OCI-M2 (cell line): ENCODE data around the gene PGAP6.

Experiments used
- DNase-seq: peaks from one replicate; lab custom pipeline; 2025; ENCODE audit not compliant: unreplicated experiment; lab: John Stamatoyannopoulos, UW

Gene PGAP6

DNA sequence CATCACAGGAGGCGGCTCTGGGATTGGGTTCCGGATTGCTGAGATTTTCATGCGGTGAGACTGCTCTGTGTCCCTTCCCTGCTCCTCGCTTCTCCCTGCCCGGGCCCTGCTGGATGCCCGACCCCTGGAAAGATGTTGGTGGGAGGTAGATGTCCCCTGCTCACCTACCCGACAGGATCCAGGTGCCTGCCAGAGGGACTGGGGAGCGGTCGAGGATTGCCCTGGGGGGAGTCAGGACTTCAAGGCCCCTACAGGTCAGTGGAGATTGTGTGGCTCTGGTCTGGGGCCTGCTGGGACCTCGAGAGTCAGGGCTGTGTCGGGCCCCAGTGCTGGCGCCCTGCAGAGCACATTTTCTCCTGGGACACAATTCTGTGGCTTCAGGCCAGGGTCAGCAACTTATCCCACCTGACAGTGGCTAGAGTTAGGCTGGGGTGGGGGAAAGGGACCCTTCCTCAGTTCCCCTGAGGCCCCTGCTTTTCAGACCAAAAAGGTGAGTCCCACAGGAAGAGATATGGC, 23.3 kb upstream of the PGAP6 start:
- no peak for DNase-seq

GRCh38 chr16:401468-402348, 19.9 kb upstream of the PGAP6 start, which contains the start of gene DECR2:
Gene DECR2, plus strand, starts transcription at chr16:401885. Its CDS starts 79 bp downstream, at chr16:401964.
- no peak for DNase-seq

DNA sequence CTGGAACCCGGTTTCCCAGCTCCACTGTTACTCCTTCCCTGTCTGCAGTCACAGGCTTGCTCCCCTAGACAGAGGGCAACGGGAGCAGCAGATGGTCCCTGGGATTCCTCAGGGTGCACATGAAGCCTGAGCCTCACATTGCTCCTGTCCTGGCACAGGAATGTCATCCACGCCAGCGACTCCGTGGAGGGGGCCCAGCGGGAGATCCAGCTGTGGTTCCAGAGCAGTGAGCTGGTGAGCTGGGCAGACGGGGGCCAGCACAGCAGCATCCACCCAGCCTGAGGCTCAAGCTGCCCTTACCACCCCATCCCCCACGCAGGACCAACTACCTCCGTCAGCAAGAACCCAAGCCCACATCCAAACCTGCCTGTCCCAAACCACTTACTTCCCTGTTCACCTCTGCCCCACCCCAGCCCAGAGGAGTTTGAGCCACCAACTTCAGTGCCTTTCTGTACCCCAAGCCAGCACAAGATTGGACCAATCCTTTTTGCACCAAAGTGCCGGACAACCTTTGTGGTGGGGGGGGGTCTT, 18.3 kb upstream of the PGAP6 start:
- DNase-seq, result no peak

GRCh38 chr16:399340-400019, 17.7 kb upstream of the PGAP6 start:
- no peak for DNase-seq

DNA sequence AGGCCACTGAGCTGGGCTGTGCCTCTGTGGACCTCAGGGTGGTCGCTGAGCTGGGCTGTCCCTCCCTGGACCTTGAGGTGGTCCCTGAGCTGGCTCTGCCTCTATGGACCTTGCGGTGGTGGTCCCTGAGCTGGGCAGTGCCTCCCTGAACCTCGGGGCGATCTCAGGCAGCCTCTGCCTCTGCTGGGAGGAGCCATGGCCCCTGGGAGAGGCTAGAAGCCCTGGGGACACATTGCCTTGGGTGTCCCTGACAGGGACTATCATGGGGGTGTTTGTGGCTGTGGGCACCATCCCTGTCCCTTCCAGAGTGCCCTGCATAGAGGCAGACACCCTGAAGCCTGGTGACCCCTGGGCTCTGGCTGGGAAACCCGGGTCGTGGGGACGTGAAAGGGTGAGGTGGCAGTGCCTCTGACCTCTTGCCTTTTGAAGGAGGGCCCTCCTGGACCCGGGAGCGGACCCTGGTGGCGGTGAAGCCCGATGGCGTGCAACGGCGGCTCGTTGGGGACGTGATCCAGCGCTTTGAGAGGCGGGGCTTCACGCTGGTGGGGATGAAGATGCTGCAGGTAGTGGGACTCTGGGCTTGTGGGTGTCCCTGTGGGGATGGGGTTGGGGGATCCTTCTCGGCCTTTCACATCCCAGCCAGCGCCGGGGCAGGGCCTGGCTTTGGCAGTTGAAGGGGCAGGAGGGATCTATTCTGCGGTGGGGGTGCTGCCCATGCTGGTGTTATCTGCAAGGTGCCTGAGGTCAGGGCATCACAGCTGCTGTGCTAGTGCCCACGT, 17.0 kb upstream of the PGAP6 start:
- no peak for DNase-seq

GRCh38 chr16:397736-398332, 16.1 kb upstream of the PGAP6 start:
- no peak for DNase-seq

DNA sequence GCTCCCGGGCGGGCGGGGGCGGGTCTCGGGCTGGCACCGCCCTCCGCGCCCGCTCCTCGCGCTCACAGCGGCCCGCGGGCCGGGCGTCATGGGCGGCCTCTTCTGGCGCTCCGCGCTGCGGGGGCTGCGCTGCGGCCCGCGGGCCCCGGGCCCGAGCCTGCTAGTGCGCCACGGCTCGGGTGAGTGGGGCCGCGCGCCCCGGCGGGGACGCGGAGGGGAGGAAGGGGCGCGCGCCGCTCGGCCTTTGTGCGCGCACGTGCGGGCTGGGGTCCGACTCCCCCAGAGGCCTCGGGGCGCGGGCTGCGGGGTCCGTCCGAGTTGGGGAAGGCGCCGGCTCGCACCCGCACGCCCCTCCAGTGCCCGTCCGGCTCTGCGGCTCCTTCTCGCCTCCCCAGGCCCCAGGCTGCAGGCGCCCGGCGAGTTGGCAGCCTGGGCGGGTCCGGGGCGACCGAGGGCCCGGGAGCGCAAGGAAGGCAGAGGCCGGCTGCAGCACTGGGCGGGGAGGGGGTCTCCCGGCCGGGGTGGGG, 15.4 kb upstream of the PGAP6 start, which contains the start of gene NME4:
Gene NME4, plus strand, starts transcription at position 65 of the 527 bp plus-strand sequence. Its CDS starts 24 bp downstream, at position 89.
- DNase-seq, result no peak

DNA sequence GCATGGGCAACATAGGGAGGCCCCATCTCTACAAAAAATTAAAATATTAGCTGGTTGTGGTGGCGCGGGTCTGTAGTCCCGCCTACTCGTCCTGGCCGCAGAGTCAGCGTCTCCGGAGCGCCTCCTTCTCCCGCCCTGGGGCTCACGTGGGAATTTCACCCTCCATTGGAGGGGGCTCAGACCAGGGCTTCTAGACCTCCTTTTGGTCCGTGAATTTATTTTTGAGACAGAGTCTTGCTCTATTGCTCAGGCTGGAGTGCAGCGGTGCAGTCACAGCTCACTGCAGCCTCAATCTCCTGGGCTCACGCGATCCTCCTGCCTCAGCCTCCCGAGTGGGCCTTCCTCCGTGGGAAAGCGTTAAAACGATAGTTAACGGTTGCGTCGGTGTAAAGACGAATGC, 14.8 kb upstream of the PGAP6 start:
- no peak for DNase-seq

DNA sequence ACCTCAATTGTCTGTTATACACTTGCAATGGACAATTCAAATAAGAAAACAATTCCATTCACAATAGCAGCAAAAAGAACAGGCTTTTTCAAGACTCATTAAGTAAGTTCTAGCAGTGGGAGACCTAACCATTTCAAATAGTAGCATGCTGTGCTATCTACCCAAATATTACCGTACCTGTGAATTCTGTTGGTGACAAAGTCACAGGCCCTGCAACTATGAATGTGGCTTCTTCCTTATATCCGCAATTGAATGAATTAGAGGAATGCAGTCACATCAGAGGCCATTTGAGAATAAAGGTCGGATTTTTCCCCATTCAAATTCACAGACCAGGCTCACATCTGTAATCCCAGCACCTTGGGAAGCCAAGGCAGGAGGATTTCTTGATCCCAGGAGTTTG, 14.4 kb upstream of the PGAP6 start:
- no peak for DNase-seq

- no peak for DNase-seq
Observed at GRCh38 chr16:392450-393030, 10.8 kb upstream of the PGAP6 start.

DNA sequence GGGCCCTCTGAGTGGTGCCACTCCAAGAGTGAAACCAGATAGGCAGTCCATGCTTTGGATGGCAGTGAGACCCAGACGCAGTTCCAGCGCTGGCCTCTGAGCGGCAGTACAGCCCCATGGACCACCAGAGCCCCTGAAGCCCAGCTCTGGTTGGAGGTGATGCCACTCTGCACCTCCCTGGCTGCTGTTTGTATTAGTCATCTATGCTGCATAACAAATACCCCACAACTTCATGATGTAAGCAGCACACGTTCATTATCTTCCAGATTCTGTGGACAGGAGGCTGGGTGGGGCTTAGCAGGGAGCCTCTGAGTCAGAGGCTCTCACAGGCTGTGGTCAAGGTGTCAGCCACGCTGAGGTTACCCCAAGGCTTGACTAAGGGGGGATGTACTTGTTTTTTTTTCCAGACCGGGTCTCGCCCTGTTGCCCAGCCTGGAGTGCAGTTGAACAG, 10.1 kb upstream of the PGAP6 start:
- no peak for DNase-seq

- DNase-seq, result no peak
Observed at GRCh38 chr16:389352-389751, 7.6 kb upstream of the PGAP6 start.

- DNase-seq, result peak; percentile 14
Observed at GRCh38 chr16:387761-388666, 6.2 kb upstream of the PGAP6 start.

- no peak for DNase-seq
Observed at GRCh38 chr16:386641-387156, 4.9 kb upstream of the PGAP6 start.

DNA sequence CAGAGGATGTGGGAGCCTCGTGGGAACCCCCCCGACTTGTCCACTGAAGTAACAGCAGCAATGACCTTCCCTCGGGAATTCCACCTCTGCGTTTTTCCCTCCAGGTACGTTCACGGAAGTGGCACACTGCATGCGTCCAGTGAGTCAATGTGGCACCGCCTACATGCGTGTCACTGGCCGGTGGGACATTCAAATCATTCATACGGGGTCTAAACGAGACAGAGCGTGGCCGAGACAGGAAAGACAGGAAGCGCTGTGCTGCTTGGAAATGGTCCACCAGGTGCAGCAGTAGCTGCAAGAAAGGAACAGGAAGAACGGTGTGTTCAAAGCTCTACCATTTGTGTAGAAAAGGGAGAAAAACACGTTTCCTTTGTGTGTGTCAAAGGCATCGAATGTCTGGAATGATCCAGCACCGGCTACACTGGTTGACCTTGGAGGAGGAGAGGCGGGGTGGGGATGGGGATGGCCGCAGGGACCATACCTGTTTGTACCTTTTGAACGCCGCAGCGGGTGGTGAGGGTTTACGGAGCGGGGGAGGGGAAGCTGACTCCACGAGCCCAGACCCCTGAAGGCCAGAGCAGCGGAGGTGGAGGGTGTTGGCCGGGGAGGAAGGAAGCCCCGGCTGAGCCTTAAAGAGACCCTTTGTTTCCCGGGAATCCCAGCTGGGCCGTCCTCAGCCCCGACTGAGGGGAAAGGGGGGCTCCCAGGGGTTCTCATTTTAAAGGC, 1.7 kb upstream of the PGAP6 start:
- no peak for DNase-seq

GRCh38 chr16:381012-381788, 578 bp downstream of the PGAP6 start:
- DNase-seq, result no peak

- no peak for DNase-seq
Observed at GRCh38 chr16:380762-381011, 1.1 kb downstream of the PGAP6 start.
